KOPT-K1 (cell line): ENCODE data around the gene FAF1.
"Not testable (repeated sequence)": the region's sequence is repeated elsewhere in the genome, so short reads cannot be mapped to it uniquely, and the experiment has no call there.

Experiments used
- H3K27ac ChIP-seq: fragments of 200-600 bp; sonication (generic); 2 replicates; pipeline ENCODE4 v1.5.1; 2016; ENCODE audit warnings: antibody characterized with exemption, mild to moderate bottlenecking, low read depth, low read length; ENCODE audit not compliant: poor library complexity, severe bottlenecking
- H3K36me3 ChIP-seq: fragments of 200-600 bp; sonication (generic); 2 replicates; pipeline ENCODE4 v1.5.1; 2017; ENCODE audit warnings: antibody characterized with exemption, mild to moderate bottlenecking, low read length, moderate library complexity; ENCODE audit not compliant: insufficient read depth
- H3K9me3 ChIP-seq: fragments of 200-600 bp; sonication (generic); 2 replicates; pipeline ENCODE4 v1.5.1; 2017; ENCODE audit warnings: antibody characterized with exemption, low read length, mild to moderate bottlenecking; ENCODE audit not compliant: insufficient read depth, poor library complexity, severe bottlenecking

The FAF1 gene

GRCh38 chr1:50877641-50878040 lies 82.4 kb downstream of the FAF1 start:
- Histone ChIP-seq H3K36me3 (no peaks in the 10 kb centered on the region), H3K9me3 (no peaks in the 10 kb centered on the region), H3K27ac (no peak overlapping the region)

GRCh38 chr1:50873458-50874187 lies 86.4 kb downstream of the FAF1 start:
- no peaks in the 10 kb centered on the region for H3K36me3 ChIP-seq

GRCh38 chr1:50864845-50865244 lies 95.2 kb downstream of the FAF1 start:
- not testable (repeated sequence) for H3K36me3 ChIP-seq, H3K27ac ChIP-seq
- peaks cover 41% of the 10 kb centered on the region for H3K9me3 ChIP-seq

More at GRCh38 chr1:50873458-50874187, 86.4 kb downstream of the FAF1 start:
- H3K27ac ChIP-seq = no peak overlapping the region
- no peaks in the 10 kb centered on the region for H3K9me3 ChIP-seq

GRCh38 chr1:50861772-50862171 lies 98.3 kb downstream of the FAF1 start:
- no peak overlapping the region for H3K27ac ChIP-seq
- H3K36me3 ChIP-seq = no peaks in the 10 kb centered on the region
- H3K9me3 ChIP-seq = peaks cover 43% of the 10 kb centered on the region

GRCh38 chr1:50860702-50861101 lies 99.4 kb downstream of the FAF1 start:
- Histone ChIP-seq H3K36me3 (no peaks in the 10 kb centered on the region), H3K9me3 (peaks cover 33% of the 10 kb centered on the region), H3K27ac (no peak overlapping the region)

- Histone ChIP-seq H3K36me3 (no peaks in the 10 kb centered on the region), H3K9me3 (peaks cover 32% of the 10 kb centered on the region), H3K27ac (no peak overlapping the region)
Observed at GRCh38 chr1:50860256-50860655, 99.8 kb downstream of the FAF1 start.

GRCh38 chr1:50859657-50860056 lies 100.4 kb downstream of the FAF1 start:
- H3K9me3 ChIP-seq = peaks cover 32% of the 10 kb centered on the region
- H3K27ac ChIP-seq = no peak overlapping the region
- H3K36me3 ChIP-seq = no peaks in the 10 kb centered on the region

GRCh38 chr1:50858761-50859160 lies 101.3 kb downstream of the FAF1 start:
- Histone ChIP-seq H3K36me3 (no peaks in the 10 kb centered on the region), H3K9me3 (peaks cover 32% of the 10 kb centered on the region), H3K27ac (no peak overlapping the region)

- Histone ChIP-seq H3K36me3 (no peaks in the 10 kb centered on the region), H3K9me3 (peaks cover 32% of the 10 kb centered on the region), H3K27ac (no peak overlapping the region)
Observed at GRCh38 chr1:50857702-50858101, 102.4 kb downstream of the FAF1 start.

- Histone ChIP-seq H3K27ac (no peak overlapping the region), H3K9me3 (peaks cover 6% of the 10 kb centered on the region), H3K36me3 (no peaks in the 10 kb centered on the region)
Observed at GRCh38 chr1:50853325-50853724, 106.7 kb downstream of the FAF1 start.

- Histone ChIP-seq H3K27ac (no peak overlapping the region), H3K36me3 (no peaks in the 10 kb centered on the region)
Observed at GRCh38 chr1:50852889-50853288, 107.2 kb downstream of the FAF1 start.

GRCh38 chr1:50851466-50851865 lies 108.6 kb downstream of the FAF1 start:
- H3K36me3 ChIP-seq = no peaks in the 10 kb centered on the region
- H3K9me3 ChIP-seq = peaks cover 23% of the 10 kb centered on the region
- no peak overlapping the region for H3K27ac ChIP-seq

More at GRCh38 chr1:50852889-50853288, 107.2 kb downstream of the FAF1 start:
- H3K9me3 ChIP-seq = peaks cover 11% of the 10 kb centered on the region

GRCh38 chr1:50851034-50851433 lies 109.0 kb downstream of the FAF1 start:
- peaks cover 23% of the 10 kb centered on the region for H3K9me3 ChIP-seq
- no peaks in the 10 kb centered on the region for H3K36me3 ChIP-seq
- no peak overlapping the region for H3K27ac ChIP-seq

- H3K9me3 ChIP-seq = peaks cover 23% of the 10 kb centered on the region
- H3K27ac ChIP-seq = no peak overlapping the region
- no peaks in the 10 kb centered on the region for H3K36me3 ChIP-seq
Observed at GRCh38 chr1:50847303-50847702, 112.8 kb downstream of the FAF1 start.

- peaks cover 23% of the 10 kb centered on the region for H3K9me3 ChIP-seq
- H3K36me3 ChIP-seq = no peaks in the 10 kb centered on the region
- H3K27ac ChIP-seq = no peak overlapping the region
Observed at GRCh38 chr1:50846224-50846839, 113.7 kb downstream of the FAF1 start.
